Endothelial cell (in vitro differentiated cells): Measurements from ENCODE around the gene AKAP6. TPM values are rescaled to one million over a fixed set of nuclear protein-coding genes. Genes with fewer than 3 reads are reported as not detected.

Experiments used
- DNase-seq: peaks from one replicate; pipeline ENCODE4 v3.0.0; 2021; ENCODE audit warnings: low spot score
- H3K27ac Mint-ChIP-seq: one replicate; pipeline ENCODE4 v1.8.0; 2021; ENCODE audit warnings: mixed read lengths, inconsistent platforms; ENCODE audit not compliant: unreplicated experiment
- H3K27me3 Mint-ChIP-seq: one replicate; pipeline ENCODE4 v1.8.0; 2021; ENCODE audit warnings: mild to moderate bottlenecking, moderate library complexity, mixed read lengths, inconsistent platforms; ENCODE audit not compliant: unreplicated experiment
- H3K36me3 Mint-ChIP-seq: one replicate; pipeline ENCODE4 v1.8.0; 2021; ENCODE audit warnings: mild to moderate bottlenecking, low read depth, mixed read lengths, inconsistent platforms; ENCODE audit not compliant: unreplicated experiment
- H3K4me1 Mint-ChIP-seq: one replicate; pipeline ENCODE4 v1.8.0; 2021; ENCODE audit warnings: mild to moderate bottlenecking, mixed read lengths, inconsistent platforms; ENCODE audit not compliant: unreplicated experiment
- H3K4me3 Mint-ChIP-seq: one replicate; pipeline ENCODE4 v1.8.0; 2021; ENCODE audit warnings: mild to moderate bottlenecking, mixed read lengths, inconsistent platforms; ENCODE audit not compliant: unreplicated experiment
- H3K9me3 Mint-ChIP-seq: one replicate; pipeline ENCODE4 v1.8.0; 2021; ENCODE audit warnings: mixed read lengths, inconsistent platforms; ENCODE audit not compliant: unreplicated experiment
- CTCF ChIP-seq: fragments of 200-600 bp; sonication (generic); IDR thresholded peaks from one replicate; pipeline ENCODE4 v1.5.0; 2021; ENCODE audit warnings: antibody characterized with exemption; ENCODE audit not compliant: unreplicated experiment
- total RNA-seq: library from RNA; stranded (reverse); fragmentation: NEBNext Ultra II Directional; extraction: Animal tissue kit (Norgen Biotek cat#: 25700); gene quantifications from one replicate; pipeline ENCODE4 v1.2.1, GENCODE V29; 2021; ENCODE audit not compliant: unreplicated experiment

AKAP6 gene
- total RNA-seq, 1 donor from 2014 or later, result 4.4 TPM

DNA sequence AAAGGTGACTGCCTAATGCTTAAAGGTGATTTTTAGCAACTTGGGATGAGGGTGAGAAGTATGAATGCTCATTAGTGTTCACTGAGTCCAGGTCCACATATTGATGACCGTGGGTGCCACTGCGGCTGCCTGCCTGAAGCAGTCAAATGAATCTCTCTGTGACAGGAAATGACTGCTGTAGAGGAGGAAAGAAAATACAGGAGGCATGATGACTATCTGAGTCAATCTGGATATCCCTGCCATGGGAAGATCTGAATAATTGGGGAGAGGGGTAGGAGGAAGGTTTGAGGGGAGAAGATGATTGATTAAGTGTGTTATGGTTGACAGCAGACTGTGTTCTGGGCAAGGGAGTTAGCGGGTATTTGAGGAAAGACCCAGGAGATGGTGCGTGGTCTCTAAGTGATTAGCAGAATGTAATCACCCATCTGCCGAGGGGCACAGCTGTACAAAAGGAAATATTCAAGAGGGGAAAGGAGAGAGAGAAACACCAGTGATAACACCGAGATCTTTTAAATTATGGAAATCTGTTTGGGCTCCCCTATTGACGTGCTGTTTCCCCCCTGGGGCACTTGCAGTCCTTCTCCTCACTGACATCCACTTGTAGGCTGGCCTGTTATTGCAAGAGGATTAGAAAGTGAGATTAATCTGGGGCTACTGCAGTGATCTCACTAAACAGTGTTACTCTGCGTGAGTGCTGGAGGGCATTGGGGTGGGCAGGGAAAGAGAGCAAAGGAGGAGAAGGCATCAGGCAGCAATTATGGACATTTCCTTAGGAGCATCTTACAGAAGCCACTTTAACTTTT is 97.7 kb downstream of the AKAP6 start:
- no peak for TF ChIP-seq CTCF
- Mint-ChIP-seq H3K9me3 (no peaks in the 10 kb centered on the region), H3K27me3 (no peaks in the 10 kb centered on the region), H3K4me3 (no peak overlapping the region), H3K36me3 (no peaks in the 10 kb centered on the region), H3K4me1 (peaks cover 12% of the 10 kb centered on the region), H3K27ac (no peak overlapping the region)
- DNase-seq, result no peak

DNA sequence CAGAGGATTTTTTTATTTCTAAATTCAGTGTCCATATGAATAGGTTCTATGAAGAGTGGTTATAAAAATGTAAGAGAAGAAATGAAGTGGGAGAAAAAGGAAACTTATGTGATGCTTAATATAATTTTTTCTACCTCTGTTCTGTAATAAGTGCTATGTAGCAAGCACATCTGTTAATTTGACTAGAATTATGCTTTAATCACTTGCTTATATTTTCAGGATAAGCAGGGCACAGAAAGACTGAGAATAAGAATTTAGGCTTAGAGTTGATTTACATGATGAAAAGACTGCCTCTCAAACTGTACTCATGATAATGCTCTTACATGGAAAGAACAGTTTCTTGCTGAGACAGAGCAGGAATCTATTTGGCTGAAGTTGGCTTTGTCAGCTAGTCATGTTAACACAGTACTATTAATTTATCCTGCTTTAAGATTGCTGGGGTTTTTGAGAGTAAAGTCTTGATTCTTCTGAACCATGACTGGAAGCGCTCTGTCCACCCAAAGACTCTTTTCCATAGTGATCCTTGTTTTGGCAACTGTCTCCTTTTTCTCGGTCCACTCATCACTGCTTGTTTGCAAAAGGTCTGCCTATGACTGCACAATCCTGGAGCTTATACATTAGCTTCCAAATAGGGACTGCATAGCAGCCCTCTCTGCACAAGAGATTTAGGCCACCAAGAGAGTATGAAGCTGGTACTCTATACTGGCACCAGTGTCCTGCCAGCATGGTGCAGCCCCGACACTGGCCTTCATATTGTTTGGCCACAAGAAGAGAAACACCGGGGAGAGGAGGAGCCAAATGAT is 98.8 kb downstream of the AKAP6 start:
- H3K4me1 Mint-ChIP-seq, result peaks cover 12% of the 10 kb centered on the region
- no peaks in the 10 kb centered on the region for H3K36me3 Mint-ChIP-seq
- TF ChIP-seq CTCF, result no peak
- H3K9me3 Mint-ChIP-seq, result no peaks in the 10 kb centered on the region
- no peaks in the 10 kb centered on the region for H3K27me3 Mint-ChIP-seq
- H3K4me3 Mint-ChIP-seq, result no peak overlapping the region
- H3K27ac Mint-ChIP-seq, result no peak overlapping the region
- DNase-seq, result no peak

DNA sequence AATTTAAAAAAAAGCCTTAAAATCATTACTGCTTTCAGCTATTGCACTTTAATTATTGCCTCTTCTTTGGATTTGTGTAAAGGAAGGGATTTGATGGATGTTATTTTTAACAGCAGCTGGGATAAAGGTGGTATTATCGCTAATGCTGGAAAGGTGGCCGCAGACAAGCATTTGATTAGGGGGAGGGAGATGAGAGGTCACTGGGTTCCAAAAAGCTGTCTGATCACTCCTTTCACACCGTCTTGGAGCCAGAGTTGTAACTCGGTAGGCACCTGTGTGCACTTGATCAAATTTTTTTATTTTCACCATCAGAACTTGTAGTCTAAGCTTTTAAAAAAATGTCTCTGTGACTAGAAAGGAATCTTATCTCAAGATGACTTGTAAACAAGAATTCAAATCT is 99.8 kb downstream of the AKAP6 start:
- Mint-ChIP-seq H3K4me1 (peaks cover 12% of the 10 kb centered on the region), H3K9me3 (no peaks in the 10 kb centered on the region), H3K36me3 (no peaks in the 10 kb centered on the region), H3K27ac (no peak overlapping the region), H3K4me3 (no peak overlapping the region), H3K27me3 (no peaks in the 10 kb centered on the region)
- TF ChIP-seq CTCF, result no peak
- DNase-seq, result no peak

GRCh38 chr14:32430326-32430725 is 101.2 kb downstream of the AKAP6 start:
- H3K4me1 Mint-ChIP-seq, result peaks cover 12% of the 10 kb centered on the region

More at GRCh38 chr14:32430326-32430725, 101.2 kb downstream of the AKAP6 start:
- Mint-ChIP-seq H3K27me3 (no peaks in the 10 kb centered on the region), H3K36me3 (no peaks in the 10 kb centered on the region), H3K27ac (no peak overlapping the region), H3K9me3 (no peaks in the 10 kb centered on the region), H3K4me3 (no peak overlapping the region)
- TF ChIP-seq CTCF, result no peak
- no peak for DNase-seq
